GM19452 (cell line): Measurements from ENCODE around the gene LGALSL.
A peak's percentile ranks its signal among the peaks of the same experiment; 100 is the strongest.

Experiments
- ATAC-seq: cut with Tn5 transposase; IDR thresholded peaks from one replicate; pipeline ENCODE4 v1.9.1; 2021; ENCODE audit not compliant: unreplicated experiment

LGALSL gene

DNA sequence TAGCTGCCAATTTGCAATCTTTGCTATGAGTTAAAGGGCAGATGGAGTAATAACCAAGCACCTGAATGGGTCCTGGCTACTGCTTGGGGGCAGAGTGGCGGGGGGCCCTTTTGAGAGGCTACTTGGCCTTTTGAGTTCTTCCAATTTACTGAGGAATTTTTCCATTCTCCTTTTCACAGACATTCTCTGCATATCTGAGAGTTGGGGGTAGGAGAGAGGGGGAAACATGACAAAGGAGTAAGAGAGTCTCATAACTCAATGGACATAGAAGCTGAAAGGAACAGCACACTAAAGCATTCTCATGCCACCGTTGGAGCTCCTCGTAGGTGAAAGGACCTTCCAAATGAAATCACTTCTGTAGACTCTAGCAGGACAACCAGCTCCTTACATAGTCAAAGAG is 16.1 kb downstream of the LGALSL start:
- no peak for ATAC-seq

DNA sequence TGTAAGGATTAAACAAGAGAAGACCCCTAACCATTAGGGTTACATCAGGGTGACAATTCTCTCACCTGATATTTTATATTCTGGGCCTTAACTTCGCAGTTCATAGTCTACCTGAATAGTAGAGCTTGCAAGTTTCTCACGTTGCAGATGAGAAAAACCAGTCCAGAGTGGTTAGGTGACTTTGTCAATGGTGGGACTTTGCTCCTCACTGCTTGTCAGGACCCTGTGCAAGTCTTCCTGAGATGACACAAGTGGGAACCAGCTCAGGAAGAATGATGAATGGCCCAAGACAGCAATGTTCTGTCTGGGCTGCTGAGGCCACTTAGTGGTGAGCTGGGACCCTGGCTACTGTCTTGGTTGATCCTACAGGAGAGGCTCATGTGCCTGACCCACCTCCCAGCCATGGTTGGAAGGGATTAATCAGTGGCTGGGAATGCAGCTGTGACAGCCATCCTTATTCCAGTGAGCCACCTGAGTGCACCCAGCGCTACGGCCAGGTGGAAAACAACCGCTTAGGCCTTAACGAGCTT is 16.9 kb downstream of the LGALSL start:
- no peak for ATAC-seq

DNA sequence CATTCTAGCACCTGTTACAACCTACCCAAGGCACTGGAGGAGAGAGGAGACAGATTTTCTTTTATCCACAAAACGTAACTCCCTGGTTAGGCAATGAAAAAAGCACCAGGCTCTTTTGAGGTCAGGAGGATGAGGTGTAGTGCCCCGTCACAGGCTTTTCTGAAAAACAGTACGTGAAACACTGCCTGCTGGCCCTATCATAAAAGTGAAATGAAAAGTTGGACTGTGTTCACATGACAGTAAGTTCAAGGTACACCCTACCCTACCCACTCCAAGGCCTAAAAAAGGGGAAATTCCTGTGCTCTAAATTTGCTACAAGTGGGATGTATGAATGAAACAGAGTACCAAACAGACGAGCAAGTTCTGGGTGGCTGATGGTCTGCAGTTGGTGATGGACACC is 17.6 kb downstream of the LGALSL start:
- ATAC-seq = no peak

DNA sequence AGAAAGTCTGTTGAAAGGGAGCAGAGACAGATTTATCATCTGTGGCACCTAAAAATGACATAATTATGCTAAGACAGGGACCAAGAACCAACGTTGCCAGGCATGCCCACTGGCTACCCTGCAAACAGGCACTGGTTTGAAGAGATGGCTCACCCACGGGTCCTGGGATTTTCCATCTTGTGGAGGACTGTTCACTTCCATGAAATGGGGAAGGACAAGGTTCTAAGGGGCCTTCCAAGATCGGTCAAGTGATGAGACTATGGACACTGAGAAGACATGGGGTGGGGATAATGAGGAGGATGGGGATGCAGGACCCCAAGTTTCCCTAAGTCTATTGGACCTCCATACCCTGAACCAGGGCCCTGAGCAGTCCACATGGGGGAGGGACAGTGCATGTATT is 18.9 kb downstream of the LGALSL start:
- ATAC-seq = no peak

DNA sequence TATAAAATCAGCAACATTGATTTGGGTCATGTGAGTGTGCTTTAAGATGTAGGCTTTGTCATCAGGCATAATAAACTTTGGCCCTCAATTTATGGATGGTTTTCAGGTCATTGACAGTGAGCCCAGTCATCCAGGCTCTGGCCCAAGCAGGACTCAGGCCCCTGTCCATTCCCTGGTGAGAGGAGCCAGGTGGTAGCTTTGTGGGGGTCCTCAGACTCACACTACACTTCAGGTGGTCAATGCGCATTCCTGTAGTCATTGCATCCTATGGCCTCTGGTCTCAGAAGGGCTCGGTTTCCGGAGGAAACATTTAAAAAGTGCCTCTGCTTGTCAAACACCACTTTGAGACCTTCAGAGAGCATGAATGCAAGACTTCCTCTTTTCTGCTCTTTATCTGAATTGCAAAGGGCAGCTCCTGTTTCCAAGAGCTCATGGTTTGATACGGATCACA is 20.2 kb downstream of the LGALSL start:
- peak; percentile 51 for ATAC-seq

DNA sequence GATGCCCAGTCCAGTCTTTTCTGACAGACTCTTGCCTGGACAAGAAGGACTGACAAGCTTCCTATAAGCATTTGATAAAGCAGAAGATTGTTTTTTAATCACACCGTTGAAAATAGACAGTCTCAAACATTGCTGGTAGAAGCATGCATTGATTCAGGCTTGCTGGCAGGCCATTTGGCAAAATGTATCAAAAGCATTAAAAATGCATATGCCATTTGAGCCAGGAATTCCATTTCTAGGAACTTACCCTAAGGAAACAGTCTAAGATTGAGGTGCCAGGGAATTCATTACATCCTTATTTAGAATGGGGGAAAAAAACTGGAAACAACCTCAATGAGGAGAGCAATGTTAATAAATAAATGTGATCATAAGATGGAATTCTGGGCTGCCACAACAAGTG is 20.7 kb downstream of the LGALSL start:
- no peak for ATAC-seq

DNA sequence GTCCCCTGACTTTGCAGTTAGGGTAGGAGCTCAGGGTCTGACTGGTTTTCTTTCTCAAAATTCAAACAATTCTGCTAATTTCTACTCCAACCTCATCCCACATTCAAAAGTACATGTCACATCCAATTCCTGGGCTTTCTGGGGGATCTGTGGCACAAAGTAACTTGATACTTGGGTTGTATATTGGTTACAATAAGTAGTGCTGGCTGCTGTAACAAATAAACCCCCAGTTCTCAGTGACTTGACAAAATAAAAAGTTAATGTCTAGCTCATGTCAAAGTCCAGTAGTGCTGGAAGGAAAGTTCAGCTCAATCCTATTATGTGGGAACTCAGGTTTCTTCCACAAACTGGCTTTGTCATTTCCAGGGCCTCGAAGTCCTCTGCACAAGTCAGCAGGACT is 23.1 kb downstream of the LGALSL start:
- ATAC-seq = no peak

DNA sequence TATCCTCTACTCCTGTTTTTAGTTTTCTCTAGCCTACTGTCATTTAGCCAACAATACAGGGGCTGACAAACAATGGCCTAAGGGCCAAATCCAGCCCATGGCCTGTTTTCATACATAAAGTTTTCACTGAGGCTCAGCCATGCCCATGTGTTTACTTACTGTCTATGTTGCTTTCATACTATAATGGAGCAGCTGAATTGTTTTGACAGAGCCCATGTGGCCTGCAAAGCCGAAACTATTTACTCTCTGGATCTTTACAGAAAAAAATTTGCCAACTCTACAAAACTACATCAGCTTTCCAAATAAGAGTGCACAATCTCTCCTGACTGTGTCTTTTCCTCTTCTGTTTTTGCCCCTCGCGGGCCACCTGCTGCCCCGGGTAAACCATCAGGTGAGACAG is 24.0 kb downstream of the LGALSL start:
- no peak for ATAC-seq

DNA sequence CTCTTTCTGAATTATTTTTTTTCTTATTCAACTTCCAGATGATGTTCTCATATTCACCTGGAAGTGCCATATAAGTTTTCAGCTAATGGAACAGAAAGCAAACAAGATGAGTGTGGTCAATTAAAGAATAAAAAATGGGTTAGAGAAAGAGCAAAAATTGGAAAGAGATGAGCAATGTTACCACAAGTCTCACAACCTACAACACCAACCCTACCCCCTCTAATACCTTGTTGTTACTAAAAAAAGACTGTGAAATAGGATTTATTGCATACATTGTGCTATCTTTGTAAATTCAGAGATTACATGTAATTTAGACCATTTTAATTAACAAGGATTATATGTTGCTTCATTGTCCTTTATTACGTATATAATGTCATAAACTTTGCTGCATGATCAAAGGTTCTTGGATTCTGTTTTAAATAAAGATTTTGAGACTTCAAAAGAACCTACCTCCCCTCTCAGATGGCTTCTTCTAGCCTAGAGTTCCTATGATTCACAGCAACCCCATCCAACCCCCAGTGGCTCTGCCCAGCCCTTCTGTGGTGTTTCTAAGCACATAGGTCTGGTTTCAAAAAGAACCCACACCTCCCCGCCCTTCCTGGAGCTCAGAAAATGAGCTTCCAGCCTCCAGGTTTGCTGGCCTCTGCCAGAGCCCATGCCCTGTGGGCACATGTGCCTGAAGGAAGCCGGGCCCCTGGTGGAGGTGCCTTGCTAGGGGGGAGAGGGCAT is 24.7 kb downstream of the LGALSL start:
- ATAC-seq = no peak

DNA sequence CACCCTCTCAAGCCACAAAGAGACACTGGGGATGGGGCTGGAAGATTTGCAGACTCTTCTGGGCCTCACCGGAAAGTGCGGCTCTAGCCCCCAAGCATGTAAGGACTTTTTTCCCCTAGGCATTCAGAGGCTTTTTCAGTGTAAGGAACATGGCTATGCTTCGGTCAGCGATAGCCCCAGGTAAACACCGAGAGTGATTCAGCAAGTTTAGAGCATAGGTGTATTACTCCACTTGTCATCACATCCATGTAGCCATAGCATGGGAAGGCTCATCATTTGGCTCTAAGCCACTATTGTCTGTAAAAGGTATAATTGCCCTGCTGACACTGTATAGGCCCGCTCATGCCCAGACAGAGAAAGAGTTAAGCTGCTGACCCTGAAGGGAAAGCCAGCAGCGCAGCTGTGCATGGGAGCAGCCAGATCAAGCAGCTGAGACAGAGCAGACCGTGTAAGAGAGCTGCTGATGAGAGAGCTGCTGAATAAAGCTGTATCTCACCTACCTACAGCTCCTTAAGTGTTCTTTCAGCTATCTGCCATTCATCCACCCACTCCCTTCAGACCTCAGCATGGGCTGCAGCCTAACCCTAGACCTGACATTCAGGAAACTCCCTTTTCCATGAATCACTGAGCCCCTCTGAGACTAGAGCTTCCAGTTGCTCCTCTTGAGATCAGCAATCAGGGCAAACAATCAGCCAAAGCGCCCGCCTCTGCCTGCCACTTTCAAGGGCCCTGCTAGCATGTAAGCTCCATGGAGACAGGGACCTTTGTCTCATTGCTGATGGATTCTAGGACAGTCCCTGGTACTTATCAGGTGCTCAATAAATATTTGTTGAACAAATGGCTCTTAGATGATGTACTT is 25.5 kb downstream of the LGALSL start:
- ATAC-seq = no peak

DNA sequence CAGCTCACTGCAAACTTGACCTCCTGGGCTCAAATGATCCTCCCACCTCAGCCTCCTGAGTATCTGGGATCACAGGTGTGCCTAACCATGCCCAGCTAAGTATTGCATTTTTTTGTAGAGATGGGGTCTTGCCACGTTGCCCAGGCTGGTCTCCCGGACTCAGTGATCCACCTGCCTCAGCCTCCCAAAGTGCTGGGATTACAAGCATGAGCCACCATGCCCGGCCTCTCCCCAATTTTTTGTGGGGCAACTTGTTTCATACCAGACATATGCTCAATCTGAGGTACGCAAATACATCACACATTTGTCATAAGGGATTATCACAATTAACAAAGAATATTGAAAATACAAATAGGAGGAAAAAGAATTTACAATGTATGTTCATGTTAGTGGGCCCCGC is 27.7 kb downstream of the LGALSL start:
- ATAC-seq = no peak

DNA sequence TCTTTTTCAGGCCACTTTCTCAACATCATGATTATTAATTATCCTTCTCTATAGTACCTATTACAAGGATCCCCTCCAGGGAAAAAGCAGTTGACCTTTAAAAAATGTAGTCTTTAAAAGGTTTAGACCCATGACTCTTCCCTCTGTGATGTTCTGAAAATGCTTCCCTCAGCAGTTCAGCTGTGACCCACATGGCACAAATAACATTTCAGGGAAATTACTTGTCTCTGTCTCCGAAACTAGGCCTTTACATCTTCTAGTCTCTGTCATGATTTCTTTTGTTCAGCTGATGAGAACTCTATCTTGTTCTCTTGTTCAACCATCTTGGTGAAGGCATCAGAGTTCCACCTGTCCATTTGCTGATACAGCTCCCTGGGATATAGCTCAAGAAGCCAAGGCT is 28.3 kb downstream of the LGALSL start:
- ATAC-seq = no peak

DNA sequence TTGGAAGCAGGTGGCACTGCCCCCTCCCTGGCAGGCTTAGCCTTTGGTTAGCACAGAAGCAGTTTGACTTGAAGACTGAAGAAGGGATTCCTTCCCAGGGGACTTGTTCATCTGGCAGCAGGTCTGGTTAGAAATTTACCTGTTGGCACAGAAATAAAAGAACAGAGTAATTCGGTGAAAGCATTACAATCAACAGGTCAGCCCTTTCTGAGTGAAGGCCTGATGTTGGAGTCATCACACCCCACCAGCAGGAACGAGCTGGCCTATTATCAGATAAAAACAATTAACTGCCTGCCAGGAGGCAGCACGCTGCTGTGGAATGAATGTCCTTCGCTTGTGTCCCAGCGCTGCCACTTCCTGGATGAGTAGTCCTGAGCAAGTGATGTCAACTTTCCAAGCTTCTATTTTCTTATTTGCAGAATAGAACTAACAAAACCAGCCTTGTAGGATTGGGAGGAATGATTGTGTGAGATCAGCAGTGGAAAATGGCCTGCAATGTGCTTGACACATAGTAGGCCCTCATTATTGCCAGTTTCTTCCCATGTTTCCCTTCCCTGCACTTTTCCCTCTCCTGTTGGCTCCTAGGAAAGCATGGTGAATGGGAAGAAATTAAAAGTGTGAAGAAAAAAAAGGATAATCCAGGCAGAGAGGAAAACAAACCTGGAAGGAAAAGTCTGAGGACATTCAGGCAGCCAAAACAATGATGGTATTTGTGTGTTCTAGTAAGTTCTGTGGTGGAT is 29.0 kb downstream of the LGALSL start:
- no peak for ATAC-seq

DNA sequence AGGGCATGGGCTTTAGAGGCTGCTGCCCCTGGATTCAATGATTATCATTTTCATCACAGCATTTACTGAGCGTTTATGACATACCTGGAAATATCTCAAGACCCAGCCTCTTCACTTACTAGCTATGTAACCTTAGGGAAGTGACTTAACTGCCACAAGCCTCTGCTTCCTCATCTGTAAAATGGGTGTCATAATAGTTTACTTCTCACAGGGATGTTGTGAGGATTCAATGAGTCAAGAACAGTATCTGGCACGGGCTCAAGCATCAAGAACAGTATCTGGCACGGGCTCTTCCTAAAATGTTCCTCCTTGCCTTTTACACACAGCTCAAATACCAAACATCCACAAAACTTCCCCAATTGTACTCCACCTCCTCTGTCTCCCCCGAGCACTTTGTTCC is 31.4 kb downstream of the LGALSL start:
- ATAC-seq = no peak

DNA sequence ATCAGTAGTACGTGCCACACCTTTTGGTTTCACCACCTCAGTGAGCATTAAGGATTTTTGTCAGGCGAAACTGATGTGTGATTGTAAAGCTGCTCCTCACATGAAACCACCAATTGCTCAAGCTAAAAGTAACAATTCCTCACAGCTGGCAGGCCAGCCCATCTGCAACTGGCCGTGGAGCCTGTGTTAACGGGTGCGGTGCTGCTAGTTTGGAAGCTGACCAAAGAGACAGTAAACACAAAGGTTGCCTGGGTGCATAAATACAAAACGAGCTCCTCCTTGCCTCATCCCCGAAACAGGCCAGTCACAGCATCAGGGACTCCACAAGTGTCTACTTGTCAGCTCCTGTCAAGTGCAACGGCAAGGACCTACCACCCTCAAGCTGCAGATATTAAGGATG is 32.0 kb downstream of the LGALSL start:
- ATAC-seq = no peak

DNA sequence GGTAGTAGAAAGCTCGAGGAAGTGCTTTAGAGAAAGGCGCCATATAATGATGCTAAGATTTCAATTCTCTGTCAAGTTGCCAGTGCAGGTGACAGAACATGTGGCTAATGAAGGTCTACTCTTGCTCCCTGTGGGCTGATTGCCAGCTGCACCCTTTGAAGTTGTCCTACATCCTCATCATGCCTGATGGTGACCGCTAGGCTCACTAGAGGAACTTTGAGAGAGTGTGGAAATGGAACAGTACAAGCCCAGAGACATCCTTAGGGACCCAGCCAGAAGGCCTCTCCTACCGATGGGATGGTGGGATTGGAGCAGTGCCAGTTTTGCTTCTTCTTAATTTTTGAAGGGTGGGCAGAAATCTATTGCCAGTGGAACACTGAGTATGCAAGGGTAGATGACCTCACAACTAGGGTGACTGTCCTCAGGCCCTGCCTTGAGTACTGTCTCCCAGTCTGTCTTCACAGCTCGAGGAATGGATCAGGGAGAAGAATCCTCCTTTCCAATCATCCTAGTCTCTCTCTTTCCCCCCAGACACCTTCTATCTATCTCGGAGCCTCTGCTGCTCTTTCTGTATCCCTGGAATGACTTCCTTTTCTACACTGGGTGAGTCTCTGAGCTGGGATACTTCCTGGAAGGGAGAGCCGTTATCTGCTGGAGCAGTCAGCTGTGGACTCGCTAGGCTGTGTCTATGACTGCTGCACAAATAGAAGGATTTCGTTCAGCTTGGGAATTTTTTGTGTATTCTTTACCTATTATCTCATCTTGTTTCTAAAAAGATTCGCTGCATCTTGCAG is 33.5 kb downstream of the LGALSL start:
- ATAC-seq = no peak

DNA sequence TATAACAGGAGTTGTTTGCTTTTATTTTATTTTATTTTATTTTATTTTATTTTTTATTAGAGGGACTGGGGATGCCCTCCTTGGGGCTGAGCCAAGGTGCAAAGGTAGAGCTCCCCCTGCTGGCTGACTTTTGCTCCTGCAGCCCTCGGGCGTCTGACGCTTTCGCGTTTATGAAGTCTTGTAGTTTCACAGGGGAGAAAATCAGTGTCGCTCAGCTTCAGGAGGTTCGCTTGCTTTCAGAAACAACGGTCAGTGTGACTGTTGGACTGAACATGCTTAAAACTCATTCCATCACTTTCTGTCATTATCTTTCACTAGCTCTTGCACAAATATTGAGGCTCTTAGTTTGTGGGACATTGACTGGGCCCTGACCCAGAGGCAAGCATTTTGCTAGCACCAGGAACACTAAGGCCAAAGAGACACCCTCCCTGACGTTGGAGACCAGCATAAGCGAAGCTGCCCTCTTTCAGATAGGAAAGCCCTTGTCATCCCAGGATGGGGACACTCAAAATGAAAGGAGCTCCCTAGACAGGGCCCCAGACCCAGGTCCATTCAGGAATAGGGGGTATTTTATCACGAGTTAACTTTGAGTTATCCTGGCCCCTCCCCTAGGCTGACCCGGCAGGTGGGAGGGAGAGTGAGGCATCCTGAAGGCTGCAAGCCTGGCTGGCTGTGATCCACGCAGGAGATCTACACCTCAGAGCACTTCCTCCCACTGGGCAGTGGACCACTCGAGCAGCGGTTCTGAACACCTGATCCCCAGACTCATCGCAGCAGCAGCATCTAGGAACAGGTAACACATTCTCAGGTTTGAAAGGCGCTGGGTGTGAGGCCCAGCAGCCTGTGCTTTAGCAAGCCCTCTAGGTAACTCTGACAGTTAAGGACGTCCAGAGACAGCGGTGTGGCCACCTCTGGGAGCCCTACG is 34.4 kb downstream of the LGALSL start:
- ATAC-seq = no peak

DNA sequence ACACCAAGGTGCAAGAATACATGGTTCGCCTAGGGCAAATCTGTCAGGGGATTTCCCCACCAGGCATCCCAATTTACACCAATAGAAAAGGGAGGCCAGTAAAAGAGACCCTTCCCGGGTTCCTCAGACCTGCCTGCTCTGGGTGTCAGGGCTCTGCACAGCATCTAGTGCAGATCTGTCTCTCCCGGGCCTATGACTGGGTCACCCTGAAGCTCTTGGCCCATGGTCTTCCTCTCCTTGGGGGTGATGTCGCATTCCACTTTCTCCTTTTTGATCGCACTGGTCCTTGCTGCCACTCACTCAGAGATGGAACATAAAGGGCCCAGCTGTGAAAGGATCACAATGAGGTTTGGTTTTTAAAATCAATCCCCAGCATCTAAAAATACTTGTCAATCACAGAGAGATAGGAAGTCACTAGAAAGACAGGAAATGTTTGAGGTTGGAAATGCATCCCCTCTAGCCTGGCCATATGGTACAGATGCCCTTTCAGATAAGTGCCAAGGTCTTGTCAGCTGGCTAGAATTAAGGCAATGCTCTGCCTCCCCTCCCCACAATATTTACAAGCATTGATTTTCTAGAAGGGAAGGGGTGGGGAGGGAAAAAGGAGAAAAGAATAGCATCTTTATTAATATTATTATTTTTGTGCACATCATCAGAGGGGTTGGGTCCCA is 35.3 kb downstream of the LGALSL start:
- no peak for ATAC-seq

DNA sequence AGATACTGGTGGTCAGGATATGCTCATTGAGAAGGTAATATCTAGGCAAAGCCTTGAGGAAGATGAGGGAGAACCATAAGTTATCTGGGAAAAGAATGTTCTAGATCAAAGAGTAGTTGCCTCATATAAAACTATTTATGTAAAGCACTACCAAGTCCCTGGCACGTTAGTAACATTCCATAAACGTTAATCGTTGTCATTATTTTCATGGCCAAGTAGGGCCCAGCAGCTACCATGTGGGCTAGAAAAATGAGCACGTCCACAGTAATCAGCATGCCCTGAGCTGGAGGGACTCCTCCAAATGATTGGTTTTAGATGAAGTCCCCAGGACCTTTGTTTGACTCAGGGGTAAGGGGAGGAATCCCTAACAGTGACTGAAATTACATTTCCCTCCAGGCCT is 37.5 kb downstream of the LGALSL start:
- no peak for ATAC-seq
